HUES48 (cell line): Measurements from ENCODE around the gene TMEM38B.

Source experiments
- H3K27ac ChIP-seq: one replicate; pipeline ENCODE4 v1.7.0; 2013; ENCODE audit warnings: low read depth, low read length, inconsistent platforms
- H3K27me3 ChIP-seq: 2 replicates; pipeline ENCODE4 v1.6.1; 2013; ENCODE audit warnings: mild to moderate bottlenecking, low read length; ENCODE audit not compliant: control insufficient read depth, insufficient read depth
- H3K36me3 ChIP-seq: 2 replicates; pipeline ENCODE4 v1.6.1; 2013; ENCODE audit warnings: low read length; ENCODE audit not compliant: control insufficient read depth, insufficient read depth
- H3K4me1 ChIP-seq: 2 replicates; pipeline ENCODE4 v1.6.1; 2013; ENCODE audit warnings: mild to moderate bottlenecking, low read length; ENCODE audit not compliant: control insufficient read depth, insufficient read depth
- H3K4me3 ChIP-seq: 2 replicates; pipeline ENCODE4 v1.5.1; 2013; ENCODE audit warnings: mild to moderate bottlenecking, low read depth, low read length
- H3K9ac ChIP-seq: 2 replicates; pipeline ENCODE4 v1.6.1; 2013; ENCODE audit warnings: mild to moderate bottlenecking, low read depth, low read length, moderate library complexity
- H3K9me3 ChIP-seq: 2 replicates; pipeline ENCODE4 v1.6.1; 2013; ENCODE audit warnings: low read length; ENCODE audit not compliant: control insufficient read depth, insufficient read depth

The TMEM38B gene, protein sequence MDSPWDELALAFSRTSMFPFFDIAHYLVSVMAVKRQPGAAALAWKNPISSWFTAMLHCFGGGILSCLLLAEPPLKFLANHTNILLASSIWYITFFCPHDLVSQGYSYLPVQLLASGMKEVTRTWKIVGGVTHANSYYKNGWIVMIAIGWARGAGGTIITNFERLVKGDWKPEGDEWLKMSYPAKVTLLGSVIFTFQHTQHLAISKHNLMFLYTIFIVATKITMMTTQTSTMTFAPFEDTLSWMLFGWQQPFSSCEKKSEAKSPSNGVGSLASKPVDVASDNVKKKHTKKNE

DNA sequence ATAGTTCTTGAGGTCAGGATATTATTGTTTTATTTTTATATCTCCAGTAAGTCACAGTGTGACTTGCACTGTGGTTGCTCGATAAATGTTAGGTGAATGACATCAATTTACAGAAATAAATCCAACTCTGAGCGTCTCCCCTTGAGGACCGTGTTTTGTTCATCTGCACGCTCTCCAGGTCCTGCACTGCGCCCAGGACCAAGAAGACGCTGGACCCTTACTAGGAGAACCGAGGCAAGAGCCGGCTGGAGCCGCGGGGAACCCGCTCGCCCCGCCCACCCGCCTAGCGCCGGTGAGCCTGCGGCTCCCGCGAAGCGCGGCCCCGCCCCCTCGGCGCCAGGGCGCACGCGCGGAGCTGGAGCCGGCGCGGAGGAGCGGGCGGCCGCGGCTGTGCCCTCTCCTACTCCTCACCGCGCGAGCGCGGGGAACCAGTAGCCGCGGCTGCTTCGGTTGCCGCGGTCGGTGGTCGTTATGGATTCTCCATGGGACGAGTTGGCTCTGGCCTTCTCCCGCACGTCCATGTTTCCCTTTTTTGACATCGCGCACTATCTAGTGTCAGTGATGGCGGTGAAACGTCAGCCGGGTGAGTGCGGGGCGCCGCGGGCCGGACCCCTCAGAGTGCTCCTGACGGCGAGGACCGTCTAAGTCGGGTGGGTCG, at the start of gene TMEM38B:
Gene TMEM38B (plus strand): TSS at position 352 of the 658 bp plus-strand sequence. CDS start 120 bp downstream, at position 472.
- Histone ChIP-seq H3K27ac (no peak within 1 kb of the TSS), H3K9ac (no peak within 1 kb of the TSS), H3K4me1 (peaks cover 12% of the 10 kb centered on the region), H3K27me3 (peaks cover 42% of the 10 kb centered on the region), H3K9me3 (no peaks in the 10 kb centered on the region), H3K36me3 (no peaks in the 10 kb centered on the region), H3K4me3 (peak within 1 kb of the TSS; percentile 96)

DNA sequence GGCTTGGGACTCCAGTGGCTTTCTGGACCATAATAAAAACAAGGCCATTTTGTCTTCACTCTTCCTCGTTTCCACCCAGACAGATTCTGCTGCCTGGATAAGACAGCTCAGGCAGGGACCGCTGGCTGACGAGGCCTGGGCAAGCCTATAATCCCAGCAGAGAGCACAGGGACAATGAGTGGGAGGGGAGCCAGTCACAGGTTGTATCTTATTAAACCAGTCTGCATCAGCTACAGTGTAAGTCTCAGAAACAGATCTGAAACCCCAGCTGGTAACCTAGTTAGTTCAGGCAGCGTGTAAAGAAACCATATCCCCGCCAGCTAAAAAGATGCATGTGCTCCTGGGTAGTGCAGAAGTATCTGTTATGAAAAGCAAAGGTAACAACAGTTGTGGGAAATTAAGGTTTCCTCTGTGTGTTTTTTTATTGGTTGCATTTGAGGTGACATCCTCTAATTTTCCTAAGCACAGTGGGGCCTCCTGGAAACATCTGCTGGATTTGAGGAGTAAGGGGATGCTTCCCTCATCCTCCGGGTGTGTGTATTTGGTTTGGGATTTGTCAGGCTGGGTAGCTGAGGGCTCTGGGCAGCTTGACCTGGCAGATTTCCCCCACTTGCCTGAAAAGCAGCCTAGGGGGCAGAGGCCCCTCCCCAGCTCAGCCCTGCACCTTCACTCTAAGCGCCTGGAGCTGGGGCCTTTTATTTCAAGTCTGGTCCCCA, 47.3 kb upstream of the TMEM38B start:
- no peak overlapping the region for H3K4me3 ChIP-seq
- no peaks in the 10 kb centered on the region for H3K36me3 ChIP-seq
- H3K27ac ChIP-seq, result peak overlapping the region; percentile 81
- H3K27me3 ChIP-seq, result no peaks in the 10 kb centered on the region
- H3K9ac ChIP-seq, result no peak overlapping the region
- H3K4me1 ChIP-seq, result peaks cover 19% of the 10 kb centered on the region
- no peaks in the 10 kb centered on the region for H3K9me3 ChIP-seq

DNA sequence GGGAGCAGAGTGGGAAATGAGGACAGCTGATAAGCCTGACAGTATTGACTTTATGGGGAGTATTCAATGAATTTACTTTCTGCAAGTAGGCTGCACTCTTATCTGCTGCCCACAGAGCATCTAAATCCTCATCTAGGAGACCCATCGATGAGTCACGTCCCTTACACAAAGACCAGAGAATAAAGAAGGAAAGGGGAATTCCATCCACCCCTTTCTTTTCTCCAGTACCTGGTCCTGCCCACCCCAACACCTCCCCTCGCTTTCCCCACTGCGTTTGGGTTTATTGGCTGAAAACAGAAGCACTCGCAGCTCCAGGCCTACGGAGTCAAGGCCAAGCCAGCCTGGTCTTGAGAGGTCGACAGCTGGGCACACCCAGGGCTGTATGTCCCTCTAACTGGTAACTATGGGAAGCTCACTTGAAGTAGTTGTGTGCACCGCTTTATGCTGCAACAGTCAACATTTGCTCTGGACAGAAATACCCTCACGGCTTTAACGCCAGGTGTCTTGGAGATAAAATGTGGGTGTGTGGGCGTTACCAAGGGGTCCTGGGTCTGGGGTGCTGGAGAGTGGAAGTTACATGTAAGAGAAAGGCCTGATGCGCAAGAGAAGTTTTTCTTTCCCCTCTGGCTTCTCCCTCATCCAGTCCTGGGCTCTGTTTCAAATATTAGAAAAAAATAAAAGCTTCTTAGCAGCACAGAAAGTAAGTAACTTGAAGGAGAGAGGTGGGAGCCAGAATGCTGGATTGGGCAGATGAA, 46.6 kb upstream of the TMEM38B start:
- H3K4me3 ChIP-seq, result no peak overlapping the region
- H3K27ac ChIP-seq, result peak overlapping the region; percentile 85
- no peaks in the 10 kb centered on the region for H3K9me3 ChIP-seq
- peaks cover under 1% of the 10 kb centered on the region; the same call in 1 of the 2 replicates for H3K27me3 ChIP-seq
- H3K9ac ChIP-seq, result no peak overlapping the region
- H3K4me1 ChIP-seq, result peaks cover 22% of the 10 kb centered on the region
- no peaks in the 10 kb centered on the region for H3K36me3 ChIP-seq

DNA sequence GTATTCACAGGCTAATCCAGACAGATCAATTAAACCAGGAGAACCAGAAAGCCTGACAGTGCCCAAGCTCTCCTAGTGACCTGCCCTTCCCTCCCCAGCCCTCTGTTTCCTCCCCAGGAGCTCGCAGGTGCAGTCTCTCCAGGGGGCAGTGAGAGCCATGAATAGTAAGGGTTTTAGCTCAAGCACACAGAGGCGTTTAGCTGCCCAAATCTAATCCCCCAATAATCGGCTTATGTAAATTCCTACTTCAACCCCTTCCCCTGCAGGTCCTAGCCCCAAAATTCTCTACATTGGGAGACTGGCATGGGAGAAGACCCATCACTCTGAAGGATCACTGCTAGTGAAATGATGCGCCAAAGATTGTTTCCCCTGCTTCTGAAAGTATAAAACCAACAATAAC, 42.5 kb upstream of the TMEM38B start:
- Histone ChIP-seq H3K27me3 (peaks cover 40% of the 10 kb centered on the region), H3K4me3 (no peak overlapping the region), H3K27ac (no peak overlapping the region), H3K9ac (no peak overlapping the region), H3K9me3 (no peaks in the 10 kb centered on the region), H3K4me1 (peaks cover 26% of the 10 kb centered on the region), H3K36me3 (no peaks in the 10 kb centered on the region)

DNA sequence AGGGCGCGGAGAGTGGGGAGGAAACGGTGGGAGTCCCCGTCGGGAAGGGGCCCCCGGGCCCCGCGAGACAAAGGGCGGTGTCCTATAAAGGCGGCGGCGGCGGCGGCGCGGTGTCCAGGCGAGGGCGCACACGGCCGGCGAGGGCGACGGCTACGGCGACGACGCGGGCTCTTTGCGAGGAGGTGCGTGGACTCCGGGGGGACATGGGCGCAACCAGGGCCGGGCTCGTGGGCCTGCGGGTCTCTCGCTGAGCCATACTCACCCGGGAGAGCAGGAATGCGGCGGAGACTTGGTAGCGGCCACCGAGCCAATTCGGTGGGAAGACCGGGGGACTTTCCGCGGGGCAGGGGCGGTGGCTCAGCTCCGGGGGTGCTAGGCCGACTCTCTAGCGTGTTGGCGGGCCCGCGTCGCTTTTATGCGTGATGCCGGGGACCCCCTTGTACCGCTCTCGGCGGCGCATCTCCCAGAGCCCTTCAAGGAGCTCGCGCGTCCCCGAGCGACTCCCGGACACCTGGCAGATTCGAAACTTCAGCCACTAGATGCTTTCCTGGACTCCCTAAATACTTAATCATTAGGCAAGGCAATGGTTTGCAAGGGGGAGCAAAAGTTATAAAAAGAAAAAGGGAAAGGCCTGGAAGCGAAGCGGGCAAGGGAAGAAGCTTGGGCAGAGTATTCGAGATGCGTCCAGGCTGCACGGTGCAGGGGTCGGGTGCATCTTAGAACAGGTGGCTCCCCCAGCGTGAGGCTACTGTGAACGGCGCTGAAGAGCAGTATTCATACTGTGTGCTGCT, 38.0 kb upstream of the TMEM38B start:
- H3K4me1 ChIP-seq, result peaks cover 13% of the 10 kb centered on the region
- H3K36me3 ChIP-seq, result no peaks in the 10 kb centered on the region
- peak overlapping the region; percentile 65 for H3K4me3 ChIP-seq
- no peaks in the 10 kb centered on the region for H3K9me3 ChIP-seq
- H3K27ac ChIP-seq, result no peak overlapping the region
- peaks cover 77% of the 10 kb centered on the region for H3K27me3 ChIP-seq
- H3K9ac ChIP-seq, result peak overlapping the region; percentile 22

DNA sequence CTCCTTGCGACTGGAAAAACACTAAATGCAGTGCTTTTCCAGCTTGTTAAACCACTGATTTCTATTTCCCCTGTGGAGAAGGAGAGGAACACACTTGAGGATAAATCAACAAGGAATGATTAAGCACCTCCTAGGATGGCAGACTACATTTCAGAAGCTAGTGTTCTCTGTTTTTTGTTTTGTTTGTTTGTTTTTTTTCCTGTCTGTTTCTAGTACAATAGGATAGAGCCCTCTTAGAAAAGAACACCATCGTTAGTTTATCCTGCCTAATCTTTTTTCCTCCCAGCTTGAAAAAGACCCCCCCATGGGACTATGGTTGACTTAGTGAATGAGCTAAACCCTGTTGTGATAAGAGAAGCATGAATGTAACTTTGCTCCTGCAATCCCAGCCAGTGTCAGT, 36.0 kb upstream of the TMEM38B start:
- H3K27ac ChIP-seq, result no peak overlapping the region
- peaks cover 3% of the 10 kb centered on the region for H3K4me1 ChIP-seq
- H3K4me3 ChIP-seq, result no peak overlapping the region
- H3K27me3 ChIP-seq, result peaks cover 71% of the 10 kb centered on the region
- no peaks in the 10 kb centered on the region for H3K36me3 ChIP-seq
- H3K9ac ChIP-seq, result no peak overlapping the region
- H3K9me3 ChIP-seq, result no peaks in the 10 kb centered on the region

DNA sequence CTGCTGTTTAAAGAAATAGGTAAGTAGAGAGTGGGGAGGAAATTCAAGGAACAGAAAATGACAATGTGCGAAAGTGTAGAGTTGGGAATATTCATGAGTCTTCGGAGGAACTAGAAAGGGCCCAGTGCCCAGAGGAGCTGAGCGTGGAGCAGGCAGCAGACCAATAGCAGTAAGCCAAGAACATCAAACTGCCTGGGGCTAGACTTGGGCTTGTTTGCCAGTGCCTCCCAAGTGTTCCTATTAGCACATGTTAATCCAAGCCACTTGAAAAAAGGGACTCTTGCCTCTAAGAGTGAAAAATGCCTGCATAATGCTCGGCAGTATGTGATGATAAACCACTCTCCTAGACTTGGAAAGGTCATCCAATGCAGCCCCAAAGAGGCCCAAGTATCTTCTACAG, 33.3 kb upstream of the TMEM38B start:
- no peaks in the 10 kb centered on the region for H3K4me1 ChIP-seq
- H3K27ac ChIP-seq, result no peak overlapping the region
- H3K9ac ChIP-seq, result no peak overlapping the region
- H3K9me3 ChIP-seq, result no peaks in the 10 kb centered on the region
- H3K36me3 ChIP-seq, result no peaks in the 10 kb centered on the region
- no peak overlapping the region for H3K4me3 ChIP-seq
- H3K27me3 ChIP-seq, result peaks cover 45% of the 10 kb centered on the region

DNA sequence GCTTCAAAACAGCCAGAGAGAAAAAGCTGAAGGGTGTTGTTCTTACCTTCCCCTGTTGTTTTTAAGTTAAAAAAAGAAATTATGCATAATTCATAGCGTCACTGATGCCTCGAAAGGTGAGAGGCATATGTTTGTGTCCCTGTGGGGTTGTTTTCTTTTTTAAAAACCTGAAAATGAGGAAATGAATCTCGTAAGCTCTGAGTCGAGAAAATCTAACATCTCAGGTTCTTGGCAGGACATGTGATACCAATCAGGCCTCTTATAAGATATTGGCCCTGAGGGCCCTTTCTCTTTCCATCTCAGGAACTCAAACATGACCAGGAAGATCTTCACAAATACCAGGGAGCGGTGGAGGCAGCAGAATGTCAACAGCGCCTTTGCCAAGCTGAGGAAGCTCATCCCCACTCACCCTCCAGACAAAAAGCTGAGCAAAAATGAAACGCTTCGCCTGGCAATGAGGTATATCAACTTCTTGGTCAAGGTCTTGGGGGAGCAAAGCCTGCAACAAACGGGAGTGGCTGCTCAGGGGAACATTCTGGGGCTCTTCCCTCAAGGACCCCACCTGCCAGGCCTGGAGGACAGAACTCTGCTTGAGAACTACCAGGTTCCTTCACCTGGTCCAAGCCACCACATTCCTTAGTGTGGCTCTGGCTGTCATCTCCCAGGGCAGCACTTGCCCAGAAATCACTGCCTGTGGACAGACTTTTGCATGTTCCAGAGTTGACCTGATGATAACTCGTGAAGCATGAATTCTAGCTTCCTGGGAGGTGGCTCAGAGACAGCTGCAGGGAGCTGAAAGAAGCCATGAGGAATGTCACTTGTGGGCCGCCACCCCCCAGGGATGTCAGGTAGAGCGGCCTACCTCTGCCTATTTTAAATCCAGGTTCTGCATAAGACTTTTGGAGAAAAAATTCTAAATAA, 31.9 kb upstream of the TMEM38B start, which contains the start of gene TAL2:
Gene TAL2 (plus strand): TSS at position 274 of the 921 bp plus-strand sequence. CDS start 40 bp downstream, at position 314.
- no peak within 1 kb of the TSS for H3K9ac ChIP-seq
- no peak within 1 kb of the TSS for H3K27ac ChIP-seq
- H3K9me3 ChIP-seq, result no peaks in the 10 kb centered on the region
- peaks cover 31% of the 10 kb centered on the region for H3K27me3 ChIP-seq
- no peaks in the 10 kb centered on the region for H3K4me1 ChIP-seq
- no peaks in the 10 kb centered on the region for H3K36me3 ChIP-seq
- no peak within 1 kb of the TSS for H3K4me3 ChIP-seq

DNA sequence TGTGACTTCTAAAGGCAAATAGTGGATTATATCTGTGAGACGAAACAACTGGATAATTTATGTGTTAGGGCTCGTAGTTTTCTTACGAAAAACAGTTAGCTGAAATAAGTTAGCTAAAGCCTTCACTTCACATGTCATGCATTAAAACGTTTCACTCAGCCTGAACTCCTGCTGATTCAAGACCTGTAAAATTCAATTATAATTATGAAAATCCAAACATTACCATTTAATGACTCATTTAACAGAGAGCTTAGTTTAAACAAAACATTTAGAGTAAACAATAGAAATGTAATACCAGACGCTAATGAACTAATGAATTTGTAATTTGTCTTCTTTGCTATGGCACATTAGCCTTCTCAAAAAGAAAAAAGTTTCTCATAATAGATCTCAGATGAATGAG, 30.4 kb upstream of the TMEM38B start:
- no peak overlapping the region for H3K9ac ChIP-seq
- H3K27me3 ChIP-seq, result peaks cover 17% of the 10 kb centered on the region
- no peaks in the 10 kb centered on the region for H3K4me1 ChIP-seq
- no peak overlapping the region for H3K4me3 ChIP-seq
- H3K27ac ChIP-seq, result no peak overlapping the region
- no peaks in the 10 kb centered on the region for H3K9me3 ChIP-seq
- H3K36me3 ChIP-seq, result no peaks in the 10 kb centered on the region
